ENCODE measurements around the gene RFX6.

RFX6 gene

GRCh38 chr6:116931456-116931855 is 54.4 kb downstream of the RFX6 start:
- Mint-ChIP-seq H3K4me1 (no peaks in the 10 kb centered on the region), H3K4me3 (no peak overlapping the region), H3K27me3 (no peaks in the 10 kb centered on the region), H3K27ac (no peak overlapping the region), H3K9me3 (no peaks in the 10 kb centered on the region), H3K36me3 (ENCODE audit: low read depth) (no peaks in the 10 kb centered on the region)
- ATAC-seq, result no peak
- no peak for DNase-seq

GRCh38 chr6:116932496-116932895 is 55.5 kb downstream of the RFX6 start:
- ATAC-seq (no peak), DNase-seq (no peak)
- Mint-ChIP-seq H3K36me3 (ENCODE audit: low read depth) (no peaks in the 10 kb centered on the region), H3K9me3 (no peaks in the 10 kb centered on the region), H3K4me3 (no peak overlapping the region), H3K4me1 (no peaks in the 10 kb centered on the region), H3K27me3 (no peaks in the 10 kb centered on the region), H3K27ac (no peak overlapping the region)

GRCh38 chr6:116933485-116933884 is 56.4 kb downstream of the RFX6 start:
- H3K27me3 Mint-ChIP-seq, result no peaks in the 10 kb centered on the region
- no peaks in the 10 kb centered on the region for H3K9me3 Mint-ChIP-seq
- no peak for DNase-seq
- H3K4me1 Mint-ChIP-seq, result no peaks in the 10 kb centered on the region
- no peaks in the 10 kb centered on the region for H3K36me3 Mint-ChIP-seq (ENCODE audit: low read depth)
- no peak overlapping the region for H3K27ac Mint-ChIP-seq
- ATAC-seq, result no peak
- H3K4me3 Mint-ChIP-seq, result no peak overlapping the region

- ATAC-seq (no peak), DNase-seq (no peak)
- Mint-ChIP-seq H3K27me3 (no peaks in the 10 kb centered on the region), H3K9me3 (no peaks in the 10 kb centered on the region), H3K27ac (no peak overlapping the region), H3K4me1 (no peaks in the 10 kb centered on the region), H3K4me3 (no peak overlapping the region), H3K36me3 (ENCODE audit: low read depth) (no peaks in the 10 kb centered on the region)
Measured at GRCh38 chr6:116938305-116938704, 61.3 kb downstream of the RFX6 start.

GRCh38 chr6:116941727-116942126 is 64.7 kb downstream of the RFX6 start:
- Mint-ChIP-seq H3K9me3 (no peaks in the 10 kb centered on the region), H3K4me3 (no peak overlapping the region), H3K4me1 (no peaks in the 10 kb centered on the region), H3K27ac (no peak overlapping the region), H3K36me3 (ENCODE audit: low read depth) (no peaks in the 10 kb centered on the region), H3K27me3 (no peaks in the 10 kb centered on the region)
- ATAC-seq, result no peak
- no peak for DNase-seq

GRCh38 chr6:116945809-116946208 is 68.8 kb downstream of the RFX6 start:
- ATAC-seq, result no peak
- H3K4me1 Mint-ChIP-seq, result no peaks in the 10 kb centered on the region
- no peaks in the 10 kb centered on the region for H3K36me3 Mint-ChIP-seq (ENCODE audit: low read depth)
- no peak overlapping the region for H3K4me3 Mint-ChIP-seq
- H3K9me3 Mint-ChIP-seq, result no peaks in the 10 kb centered on the region
- no peak overlapping the region for H3K27ac Mint-ChIP-seq
- no peaks in the 10 kb centered on the region for H3K27me3 Mint-ChIP-seq
- DNase-seq, result no peak

GRCh38 chr6:116948533-116949304 is 71.7 kb downstream of the RFX6 start:
- ATAC-seq, result no peak
- H3K27ac Mint-ChIP-seq, result no peak overlapping the region
- no peak for DNase-seq
- no peaks in the 10 kb centered on the region for H3K36me3 Mint-ChIP-seq (ENCODE audit: low read depth)
- no peaks in the 10 kb centered on the region for H3K27me3 Mint-ChIP-seq
- H3K4me3 Mint-ChIP-seq, result no peak overlapping the region
- H3K9me3 Mint-ChIP-seq, result no peaks in the 10 kb centered on the region
- no peaks in the 10 kb centered on the region for H3K4me1 Mint-ChIP-seq

GRCh38 chr6:116949964-116950363 is 72.9 kb downstream of the RFX6 start:
- Mint-ChIP-seq H3K36me3 (ENCODE audit: low read depth) (no peaks in the 10 kb centered on the region), H3K9me3 (no peaks in the 10 kb centered on the region), H3K27ac (no peak overlapping the region), H3K4me3 (no peak overlapping the region), H3K4me1 (no peaks in the 10 kb centered on the region), H3K27me3 (peaks cover 3% of the 10 kb centered on the region)
- ATAC-seq (no peak), DNase-seq (no peak)

- H3K27ac Mint-ChIP-seq, result no peak overlapping the region
- no peak overlapping the region for H3K4me3 Mint-ChIP-seq
- ATAC-seq, result no peak
- DNase-seq, result no peak
- no peaks in the 10 kb centered on the region for H3K9me3 Mint-ChIP-seq
- no peaks in the 10 kb centered on the region for H3K36me3 Mint-ChIP-seq (ENCODE audit: low read depth)
- no peaks in the 10 kb centered on the region for H3K4me1 Mint-ChIP-seq
- H3K27me3 Mint-ChIP-seq, result peaks cover 3% of the 10 kb centered on the region
Measured at GRCh38 chr6:116954335-116954734, 77.3 kb downstream of the RFX6 start.

- no peaks in the 10 kb centered on the region for H3K9me3 Mint-ChIP-seq
- DNase-seq (no peak), ATAC-seq (no peak)
Measured at GRCh38 chr6:116954938-116955337, 77.9 kb downstream of the RFX6 start.

GRCh38 chr6:116955773-116956172 is 78.7 kb downstream of the RFX6 start:
- no peak overlapping the region for H3K4me3 Mint-ChIP-seq
- no peaks in the 10 kb centered on the region for H3K4me1 Mint-ChIP-seq

More at GRCh38 chr6:116954938-116955337, 77.9 kb downstream of the RFX6 start:
- H3K27me3 Mint-ChIP-seq, result peaks cover 3% of the 10 kb centered on the region
- H3K36me3 Mint-ChIP-seq (ENCODE audit: low read depth), result no peaks in the 10 kb centered on the region
- H3K27ac Mint-ChIP-seq, result no peak overlapping the region
- no peaks in the 10 kb centered on the region for H3K4me1 Mint-ChIP-seq
- H3K4me3 Mint-ChIP-seq, result no peak overlapping the region

GRCh38 chr6:116963972-116964371 is 86.9 kb downstream of the RFX6 start:
- H3K27ac Mint-ChIP-seq, result no peak overlapping the region
- H3K9me3 Mint-ChIP-seq, result no peaks in the 10 kb centered on the region
- H3K27me3 Mint-ChIP-seq, result no peaks in the 10 kb centered on the region
- H3K36me3 Mint-ChIP-seq (ENCODE audit: low read depth), result no peaks in the 10 kb centered on the region
- no peak overlapping the region for H3K4me3 Mint-ChIP-seq
- H3K4me1 Mint-ChIP-seq, result no peaks in the 10 kb centered on the region
- DNase-seq, result no peak
- ATAC-seq, result no peak

More at GRCh38 chr6:116955773-116956172, 78.7 kb downstream of the RFX6 start:
- H3K36me3 Mint-ChIP-seq (ENCODE audit: low read depth), result no peaks in the 10 kb centered on the region
- ATAC-seq (no peak), DNase-seq (no peak)
- no peak overlapping the region for H3K27ac Mint-ChIP-seq
- no peaks in the 10 kb centered on the region for H3K9me3 Mint-ChIP-seq
- H3K27me3 Mint-ChIP-seq, result peaks cover 3% of the 10 kb centered on the region

GRCh38 chr6:116966675-116967576 is 89.9 kb downstream of the RFX6 start:
- H3K27ac Mint-ChIP-seq, result no peak overlapping the region

GRCh38 chr6:116969211-116969863 is 92.3 kb downstream of the RFX6 start:
- ATAC-seq, result no peak
- Mint-ChIP-seq H3K36me3 (ENCODE audit: low read depth) (no peaks in the 10 kb centered on the region), H3K9me3 (no peaks in the 10 kb centered on the region), H3K4me3 (no peak overlapping the region), H3K4me1 (no peaks in the 10 kb centered on the region), H3K27me3 (peaks cover 9% of the 10 kb centered on the region), H3K27ac (no peak overlapping the region)
- DNase-seq, result no peak

More at GRCh38 chr6:116966675-116967576, 89.9 kb downstream of the RFX6 start:
- Mint-ChIP-seq H3K9me3 (no peaks in the 10 kb centered on the region), H3K27me3 (peaks cover 9% of the 10 kb centered on the region), H3K36me3 (ENCODE audit: low read depth) (no peaks in the 10 kb centered on the region), H3K4me3 (no peak overlapping the region), H3K4me1 (no peaks in the 10 kb centered on the region)
- DNase-seq (no peak), ATAC-seq (no peak)
